Activated CD8-positive, alpha-beta T cell treated with anti-CD3 and anti-CD28 coated beads, Interleukin-2, amount 10 ng/mL, durations not matched to agents 7 days and 5 days (primary cell): ENCODE data around the gene TAB2. TPM values are rescaled to one million over a fixed set of nuclear protein-coding genes. Genes with fewer than 3 reads are reported as not detected.

Source experiments
- ATAC-seq: fragments of 150-1000 bp; cut with Tn5 transposase; one replicate; pipeline ENCODE4 v1.10.0; 2021; ENCODE audit warnings: moderate library complexity
- CTCF ChIA-PET: fragments of 350-600 bp; sonication (Branson Sonifier 250); formaldehyde crosslinking; loops from one replicate; lab custom pipeline; 2021; ENCODE audit warnings: antibody characterized with exemption; lab: Charles Lee
- POLR2A ChIA-PET: fragments of 350-600 bp; sonication (Branson Sonifier 250); formaldehyde crosslinking; loops from one replicate; lab custom pipeline; 2021; ENCODE audit warnings: antibody characterized with exemption; lab: Charles Lee
- DNase-seq: peaks from one replicate; pipeline ENCODE4 v3.0.0-alpha.2; 2020
- H3K27ac Mint-ChIP-seq: one replicate; pipeline ENCODE4 v1.8.0; 2021; ENCODE audit warnings: mild to moderate bottlenecking, mixed read lengths
- H3K27me3 Mint-ChIP-seq: one replicate; pipeline ENCODE4 v1.8.0; 2021; ENCODE audit warnings: low read depth, mixed read lengths
- H3K36me3 Mint-ChIP-seq: one replicate; pipeline ENCODE4 v1.8.0; 2021; ENCODE audit warnings: low read depth, mixed read lengths
- H3K4me1 Mint-ChIP-seq: one replicate; pipeline ENCODE4 v1.8.0; 2021; ENCODE audit warnings: low read depth, mixed read lengths
- H3K4me3 Mint-ChIP-seq: one replicate; pipeline ENCODE4 v1.8.0; 2021; ENCODE audit warnings: mild to moderate bottlenecking, mixed read lengths
- H3K9me3 Mint-ChIP-seq: one replicate; pipeline ENCODE4 v1.8.0; 2022; ENCODE audit warnings: mixed read lengths; ENCODE audit not compliant: insufficient read depth
- total RNA-seq, 2 experiments: library from RNA; stranded (reverse); gene quantifications; one replicate each; pipeline ENCODE4 v1.2.3, GENCODE V29; 2021

TAB2 gene
- total RNA-seq, 2 experiments from 2014 or later = 113 to 115 TPM

DNA sequence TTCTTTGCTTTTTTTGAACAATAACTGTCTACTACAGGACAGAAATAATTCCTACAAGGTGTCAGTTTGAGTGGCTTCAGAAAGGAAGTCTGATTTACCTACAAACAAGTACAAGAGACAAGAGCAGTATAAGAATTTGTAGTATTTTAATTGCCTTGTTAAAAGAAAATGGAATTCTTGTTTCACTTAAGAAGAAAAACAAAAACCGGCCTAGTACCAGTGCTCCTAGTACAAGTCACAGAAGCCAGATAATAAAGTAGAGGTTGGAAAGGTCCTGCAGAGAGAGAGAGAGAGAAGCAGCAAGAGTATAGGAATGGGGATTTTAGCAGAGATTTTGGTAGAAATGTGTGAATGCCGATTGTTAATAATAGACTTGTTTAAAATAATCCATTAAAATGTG lies 6.4 kb downstream of the TAB2 start:
- Mint-ChIP-seq H3K4me3 (peak overlapping the region; percentile 38), H3K27me3 (no peaks in the 10 kb centered on the region), H3K36me3 (peaks cover 54% of the 10 kb centered on the region), H3K4me1 (peaks cover 70% of the 10 kb centered on the region), H3K9me3 (no peaks in the 10 kb centered on the region), H3K27ac (peak overlapping the region; percentile 50)
- POLR2A ChIA-PET = interaction anchor here (1.2 kb wide), 1 partner anchor 10 kb away, joined by 5 read pairs; no protein-coding TSS in a partner anchor
- DNase-seq = no peak
- ATAC-seq = no peak
- CTCF ChIA-PET = interaction anchor here (1.2 to 3.6 kb wide), 3 partner anchors 108 to 295 kb away, joined by 3 to 21 read pairs (median 4); no protein-coding TSS in a partner anchor

DNA sequence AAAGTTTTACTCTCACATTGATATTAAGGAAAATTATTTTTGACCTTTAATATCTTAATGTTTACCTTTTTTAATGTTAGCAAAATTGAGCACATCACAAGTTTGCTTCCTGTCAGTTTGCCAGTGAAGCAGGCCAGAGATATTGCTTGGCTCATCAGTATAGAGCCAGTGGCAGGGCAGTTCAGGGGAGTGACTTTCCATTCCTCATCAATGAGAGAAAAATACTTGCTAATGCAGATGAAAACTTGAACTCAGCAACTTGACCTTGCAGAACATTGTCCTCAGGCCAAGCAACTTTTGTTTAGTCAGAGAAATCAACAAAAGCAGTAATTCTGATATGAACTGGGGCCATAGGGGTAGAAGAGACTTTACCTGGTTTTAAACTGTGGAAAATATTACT lies 6.9 kb downstream of the TAB2 start:
- Mint-ChIP-seq H3K4me3 (peak overlapping the region; percentile 30), H3K9me3 (no peaks in the 10 kb centered on the region), H3K36me3 (peaks cover 49% of the 10 kb centered on the region), H3K27me3 (no peaks in the 10 kb centered on the region), H3K4me1 (peaks cover 75% of the 10 kb centered on the region), H3K27ac (no peak overlapping the region)
- DNase-seq (no peak), ATAC-seq (peak; percentile 43)
- POLR2A ChIA-PET = interaction anchor here (1.1 to 1.2 kb wide), 2 partner anchors 9 to 25 kb away, joined by 3 to 5 read pairs; no protein-coding TSS in a partner anchor
- CTCF ChIA-PET = interaction anchor here (1.1 to 3.6 kb wide), 5 partner anchors 10 to 296 kb away, joined by 3 to 21 read pairs (median 4); no protein-coding TSS in a partner anchor

DNA sequence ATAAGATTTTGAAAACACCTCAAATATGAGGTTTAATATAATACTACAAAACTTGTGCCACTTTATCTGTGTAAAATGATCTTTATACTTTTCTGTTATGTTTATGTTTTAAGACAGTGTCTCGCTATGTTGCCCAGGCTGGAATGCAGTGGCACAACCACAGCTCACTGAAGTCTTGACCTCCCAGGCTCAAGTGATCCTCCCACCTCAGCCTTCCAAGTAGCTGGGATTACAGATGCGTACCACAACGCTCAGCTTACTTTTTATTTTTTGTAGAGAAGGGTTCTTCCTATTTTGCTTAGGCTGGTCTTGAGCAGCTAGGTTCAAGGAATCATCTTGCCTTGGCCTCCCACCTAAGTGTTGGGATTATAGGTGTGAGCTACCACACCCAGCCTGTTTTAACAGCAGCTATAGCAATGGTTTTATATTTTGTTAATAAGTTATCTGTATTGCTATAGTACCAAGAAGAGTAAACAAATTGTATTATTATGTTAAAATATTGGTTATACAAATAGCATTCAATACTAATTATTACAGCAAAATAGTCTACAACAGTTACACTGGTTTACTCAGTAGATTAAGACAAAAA lies 8.2 kb downstream of the TAB2 start:
- Mint-ChIP-seq H3K27me3 (no peaks in the 10 kb centered on the region), H3K36me3 (peaks cover 47% of the 10 kb centered on the region), H3K4me1 (peaks cover 83% of the 10 kb centered on the region), H3K27ac (no peak overlapping the region), H3K9me3 (no peaks in the 10 kb centered on the region), H3K4me3 (no peak overlapping the region)
- DNase-seq = no peak
- POLR2A ChIA-PET = interaction anchor here (0.8 to 0.9 kb wide), 2 partner anchors 8 to 10 kb away, joined by 3 read pairs; partner anchors contain the start of gene TAB2
- no peak for ATAC-seq
- CTCF ChIA-PET = interaction anchor here (0.8 to 1.6 kb wide), 5 partner anchors 8 to 243 kb away, joined by 3 to 5 read pairs (median 3); no protein-coding TSS in a partner anchor

DNA sequence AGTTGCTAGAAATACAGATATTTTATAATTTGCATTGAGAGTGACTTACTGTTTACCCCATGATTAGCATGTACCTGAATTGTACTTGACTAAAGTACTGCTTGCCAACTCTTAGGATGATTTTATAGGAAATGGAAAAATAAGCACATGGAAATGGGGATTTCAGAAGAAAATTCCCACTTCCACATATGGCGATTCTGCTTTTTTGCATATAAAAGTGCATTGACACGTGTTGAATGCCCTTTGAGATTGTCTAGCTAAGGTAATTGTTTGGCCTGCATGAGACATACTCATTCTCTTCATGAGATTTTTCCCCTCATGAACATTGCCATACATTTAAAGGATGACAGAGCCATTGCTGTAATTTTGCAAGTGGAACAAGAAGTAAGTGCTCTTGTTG lies 10.1 kb downstream of the TAB2 start:
- no peak overlapping the region for H3K4me3 Mint-ChIP-seq
- CTCF ChIA-PET = interaction anchor here (1.0 to 1.4 kb wide), 3 partner anchors 12 to 190 kb away, joined by 3 read pairs; no protein-coding TSS in a partner anchor

DNA sequence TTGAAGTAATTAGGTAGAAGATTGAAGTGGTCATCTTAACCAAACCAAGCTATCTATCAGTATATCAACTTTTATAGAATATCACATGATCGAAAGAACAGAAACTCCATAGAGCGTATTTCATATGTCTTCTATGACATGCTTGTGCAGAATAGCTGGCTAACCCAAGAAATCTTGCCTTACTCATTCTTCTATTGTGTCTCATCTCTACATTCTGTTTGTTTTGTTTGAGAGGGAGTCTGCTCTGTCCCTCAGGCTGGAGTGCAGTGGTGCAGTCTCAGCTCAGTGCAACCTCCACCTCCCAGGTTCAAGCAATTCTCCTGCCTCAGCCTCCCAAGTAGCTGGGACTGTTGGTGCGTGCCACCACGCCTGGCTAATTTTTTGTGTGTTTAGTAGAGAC lies 10.6 kb downstream of the TAB2 start:
- H3K27me3 Mint-ChIP-seq = no peaks in the 10 kb centered on the region
- CTCF ChIA-PET = interaction anchor here (1.0 kb wide), 1 partner anchor 104 kb away, joined by 3 read pairs; no protein-coding TSS in a partner anchor
- POLR2A ChIA-PET = interaction anchor here (0.6 to 1.0 kb wide), 2 partner anchors 10 to 232 kb away, joined by 3 read pairs; partner anchors contain the start of gene TAB2
- no peak for DNase-seq
- H3K9me3 Mint-ChIP-seq = no peaks in the 10 kb centered on the region
- H3K4me1 Mint-ChIP-seq = peaks cover 83% of the 10 kb centered on the region
- ATAC-seq = no peak
- no peak overlapping the region for H3K4me3 Mint-ChIP-seq
- no peak overlapping the region for H3K27ac Mint-ChIP-seq
- peaks cover 50% of the 10 kb centered on the region for H3K36me3 Mint-ChIP-seq

More for the DNA sequence above, 10.1 kb downstream of the TAB2 start:
- Mint-ChIP-seq H3K4me1 (peaks cover 85% of the 10 kb centered on the region), H3K36me3 (peaks cover 50% of the 10 kb centered on the region), H3K9me3 (no peaks in the 10 kb centered on the region), H3K27me3 (no peaks in the 10 kb centered on the region), H3K27ac (no peak overlapping the region)
- no peak for DNase-seq
- POLR2A ChIA-PET = interaction anchor here (0.6 to 1.0 kb wide), 3 partner anchors 10 to 232 kb away, joined by 3 read pairs; partner anchors contain the start of gene TAB2
- no peak for ATAC-seq

DNA sequence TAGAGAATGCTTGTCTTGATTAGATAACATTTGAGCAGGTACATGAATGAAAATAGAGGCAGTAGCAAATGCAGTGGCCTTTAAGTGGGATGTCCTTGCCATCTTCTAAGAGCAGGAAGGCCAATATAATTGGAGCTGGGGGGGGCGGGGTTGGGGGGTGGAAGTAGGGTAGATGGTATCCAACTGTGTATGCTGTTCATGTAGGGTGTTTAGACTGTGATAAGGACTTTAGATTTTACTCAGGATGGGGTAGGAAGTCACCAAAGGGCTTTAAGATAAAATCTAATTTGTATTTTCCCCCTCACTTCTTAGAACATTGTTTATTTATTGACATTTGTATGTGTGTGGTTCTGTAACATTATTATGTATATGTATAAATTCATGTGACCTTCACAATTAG lies 12.0 kb downstream of the TAB2 start:
- no peaks in the 10 kb centered on the region for H3K27me3 Mint-ChIP-seq
- H3K9me3 Mint-ChIP-seq = no peaks in the 10 kb centered on the region
- ATAC-seq (peak; percentile 28), DNase-seq (no peak)
- POLR2A ChIA-PET = no interaction called here
- CTCF ChIA-PET = interaction anchor here (1.4 kb wide), 1 partner anchor 30 kb away, joined by 4 read pairs; no protein-coding TSS in a partner anchor
- H3K4me3 Mint-ChIP-seq = no peak overlapping the region
- H3K4me1 Mint-ChIP-seq = peaks cover 85% of the 10 kb centered on the region
- peaks cover 47% of the 10 kb centered on the region for H3K36me3 Mint-ChIP-seq
- peak overlapping the region; percentile 12 for H3K27ac Mint-ChIP-seq

DNA sequence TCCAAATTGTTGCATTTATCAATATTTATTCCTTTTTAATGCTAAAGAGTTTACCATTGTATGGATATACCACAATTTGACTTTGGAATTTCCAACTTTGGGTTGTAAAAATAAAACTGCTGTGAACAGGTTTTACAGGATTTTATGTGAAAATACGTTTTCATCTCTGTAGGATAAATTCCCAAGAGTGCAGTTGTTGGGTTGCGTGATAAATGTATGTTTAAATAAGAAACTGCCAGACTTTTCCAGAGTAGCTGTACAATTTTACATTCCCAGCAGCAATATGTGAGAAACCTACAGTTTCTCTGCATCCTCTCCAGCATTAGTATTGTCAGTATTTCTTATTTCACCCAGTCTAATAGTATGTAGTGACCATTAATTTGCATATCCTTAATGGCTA lies 12.6 kb downstream of the TAB2 start:
- ATAC-seq (no peak), DNase-seq (no peak)
- peak overlapping the region; percentile 64 for H3K27ac Mint-ChIP-seq
- CTCF ChIA-PET = interaction anchor here (1.4 kb wide), 1 partner anchor 29 kb away, joined by 4 read pairs; no protein-coding TSS in a partner anchor
- no peaks in the 10 kb centered on the region for H3K9me3 Mint-ChIP-seq
- H3K27me3 Mint-ChIP-seq = no peaks in the 10 kb centered on the region
- POLR2A ChIA-PET = no interaction called here
- H3K4me3 Mint-ChIP-seq = no peak overlapping the region
- H3K36me3 Mint-ChIP-seq = peaks cover 51% of the 10 kb centered on the region
- H3K4me1 Mint-ChIP-seq = peaks cover 85% of the 10 kb centered on the region

DNA sequence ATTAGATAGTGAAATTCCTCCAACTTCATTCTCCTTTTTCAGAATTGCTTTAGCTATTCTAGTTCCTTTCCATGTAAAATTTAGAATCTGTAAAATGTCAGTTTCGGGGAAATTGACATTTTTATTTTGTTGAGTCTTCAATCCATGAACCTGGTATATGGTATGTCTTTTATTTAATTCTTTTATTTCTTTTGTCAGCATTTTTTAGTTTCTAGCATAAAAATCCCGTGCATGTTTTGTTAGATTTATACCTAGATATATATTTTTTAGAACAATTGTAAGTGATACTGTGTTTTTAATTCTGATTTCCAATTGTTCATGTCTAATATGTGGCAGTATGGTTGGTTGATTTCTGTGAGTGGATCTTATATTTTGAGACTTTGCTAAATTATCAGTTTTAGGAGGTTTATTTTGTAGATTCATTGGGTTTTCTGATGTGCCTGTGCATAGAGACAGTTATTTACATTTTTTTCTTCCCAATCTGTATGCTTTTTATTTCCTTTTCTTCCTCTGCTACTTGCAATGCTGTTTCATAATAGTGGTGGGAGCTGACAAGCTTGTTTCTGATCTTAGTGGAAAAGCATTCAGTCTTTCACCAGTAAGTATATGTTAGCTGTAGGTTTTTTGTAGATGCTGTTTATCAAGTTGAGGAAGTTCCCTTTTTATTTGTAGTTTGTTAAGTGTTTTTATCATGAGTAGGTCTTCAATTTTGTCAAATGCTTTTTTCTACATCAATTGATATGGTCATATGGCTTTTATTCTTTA lies 13.7 kb downstream of the TAB2 start:
- ATAC-seq (no peak), DNase-seq (no peak)
- peaks cover 43% of the 10 kb centered on the region for H3K36me3 Mint-ChIP-seq
- H3K9me3 Mint-ChIP-seq = no peaks in the 10 kb centered on the region
- H3K27ac Mint-ChIP-seq = peak overlapping the region; percentile 28
- peak overlapping the region; percentile 3 for H3K4me3 Mint-ChIP-seq
- peaks cover 84% of the 10 kb centered on the region for H3K4me1 Mint-ChIP-seq
- ChIA-PET CTCF (interaction anchor here (1.2 to 4.3 kb wide), 5 partner anchors 8 to 247 kb away, joined by 3 to 21 read pairs (median 4); no protein-coding TSS in a partner anchor), POLR2A (interaction anchor here (0.6 kb wide), 1 partner anchor 215 kb away, joined by 3 read pairs; the partner anchor contains the start of gene PPIL4)
- no peaks in the 10 kb centered on the region for H3K27me3 Mint-ChIP-seq

DNA sequence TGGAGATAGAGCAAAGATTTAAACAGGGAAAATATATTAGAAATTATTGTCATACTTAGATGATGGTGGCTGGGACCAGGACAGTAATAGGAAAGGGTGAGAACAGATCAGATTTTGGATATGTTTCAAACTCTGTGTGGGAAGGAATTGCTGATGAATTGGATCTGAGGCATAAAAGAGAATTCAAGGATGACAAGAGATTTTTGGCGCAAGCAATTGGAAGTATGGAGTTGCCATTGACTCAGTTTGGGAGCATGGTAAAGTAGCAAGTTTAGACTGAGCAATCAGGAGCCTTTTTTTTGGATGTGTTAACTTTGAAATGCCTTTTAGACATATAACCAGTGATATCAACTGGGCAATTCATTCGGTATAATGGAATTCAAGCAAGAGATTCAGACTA lies 14.4 kb downstream of the TAB2 start:
- ATAC-seq = no peak

DNA sequence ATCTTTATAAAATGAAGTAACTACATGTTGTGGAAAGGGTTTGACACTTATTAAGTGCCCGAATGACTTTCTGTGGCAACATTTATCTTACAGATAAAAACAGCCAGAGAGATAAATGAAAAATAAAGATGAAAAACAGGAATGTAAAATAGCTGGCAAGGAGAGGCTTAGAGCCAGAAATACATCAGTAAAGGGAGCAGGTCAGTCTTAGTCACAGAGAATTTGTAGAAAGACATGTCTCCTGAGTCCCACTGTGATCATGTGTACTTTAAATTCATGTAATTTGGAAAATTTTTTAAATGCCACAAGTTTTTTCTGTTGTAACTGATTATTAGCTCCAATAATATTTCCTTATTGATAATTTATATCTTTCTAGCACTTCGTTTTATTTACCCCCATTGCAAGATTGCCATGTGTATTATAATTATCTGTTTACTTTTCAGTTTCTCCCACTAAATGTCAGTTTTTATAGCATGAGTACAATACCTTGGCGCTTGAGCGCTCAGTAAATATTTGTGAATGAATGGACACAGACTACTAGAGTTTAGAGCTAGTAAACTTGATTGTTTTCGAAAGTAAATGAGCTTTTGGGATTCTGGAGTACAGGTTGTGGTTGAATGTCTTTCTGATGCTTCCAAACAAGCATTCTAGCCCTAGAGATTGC lies 15.2 kb downstream of the TAB2 start:
- ATAC-seq (no peak), DNase-seq (no peak)
- Mint-ChIP-seq H3K4me1 (peaks cover 87% of the 10 kb centered on the region), H3K27me3 (no peaks in the 10 kb centered on the region), H3K9me3 (no peaks in the 10 kb centered on the region), H3K4me3 (no peak overlapping the region), H3K27ac (peak overlapping the region; percentile 7), H3K36me3 (peaks cover 41% of the 10 kb centered on the region)
- POLR2A ChIA-PET = interaction anchor here (0.7 to 1.7 kb wide), 4 partner anchors 9 to 117 kb away, joined by 3 to 5 read pairs (median 4); partner anchors contain the start of gene TAB2
- CTCF ChIA-PET = interaction anchor here (0.8 to 4.3 kb wide), 6 partner anchors 10 to 249 kb away, joined by 3 to 21 read pairs (median 4); no protein-coding TSS in a partner anchor

More for the DNA sequence above, 14.4 kb downstream of the TAB2 start:
- Mint-ChIP-seq H3K4me1 (peaks cover 85% of the 10 kb centered on the region), H3K4me3 (peak overlapping the region; percentile 3), H3K9me3 (no peaks in the 10 kb centered on the region), H3K36me3 (peaks cover 38% of the 10 kb centered on the region), H3K27ac (peak overlapping the region; percentile 28), H3K27me3 (no peaks in the 10 kb centered on the region)
- ChIA-PET CTCF (interaction anchor here (1.2 to 4.3 kb wide), 4 partner anchors 9 to 248 kb away, joined by 3 to 21 read pairs (median 10); no protein-coding TSS in a partner anchor), POLR2A (interaction anchor here (0.7 to 1.3 kb wide), 2 partner anchors 15 to 116 kb away, joined by 3 to 4 read pairs; partner anchors contain the start of gene TAB2)
- DNase-seq = no peak
